Uterus (tissue), 2 donors: ENCODE data around the gene KRCC1.
"Not testable (repeated sequence)": the region's sequence is repeated elsewhere in the genome, so short reads cannot be mapped to it uniquely, and the experiment has no call there.

ENCODE experiments used
- POLR2A ChIP-seq, 2 donors: fragments of 450-650 bp; IDR thresholded peaks; one replicate each; pipeline ENCODE4 v1.6.1; 2016; ENCODE audit warnings: antibody characterized with exemption in 2 of 2, mild to moderate bottlenecking in 1 of 2, moderate library complexity in 1 of 2
- TF ChIP-seq, protein P1 (sequence below), 4 experiments: fragments of 200-600 bp in 2 of 4; fragments of 450-650 bp in 2 of 4; sonication (generic) in 2 of 4; IDR thresholded peaks; one replicate each; pipeline ENCODE4 v1.5.1; 2016 to 2019; ENCODE audit warnings: antibody characterized with exemption in 4 of 4, mild to moderate bottlenecking in 2 of 4, moderate library complexity in 1 of 4

DNA sequence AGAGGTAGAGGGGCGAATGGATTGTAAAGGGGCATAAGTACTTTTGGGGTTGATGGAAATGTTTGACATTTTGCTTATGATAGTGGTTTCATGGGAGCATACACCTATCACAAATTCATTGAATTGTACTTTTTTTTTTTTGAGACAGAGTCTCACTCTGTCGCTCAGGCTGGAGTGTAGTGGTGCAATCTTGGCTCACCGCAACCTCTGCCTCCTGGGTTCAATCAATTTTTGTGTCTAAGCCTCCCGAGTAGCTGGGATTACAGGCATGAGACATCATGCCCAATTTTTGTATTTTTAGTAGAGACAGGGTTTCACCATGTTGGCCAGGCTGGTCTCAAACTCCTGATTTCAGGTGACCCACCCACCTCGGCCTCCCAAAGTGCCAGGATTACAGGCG lies 10.0 kb downstream of the KRCC1 start:
- TF ChIP-seq, protein P1, sequence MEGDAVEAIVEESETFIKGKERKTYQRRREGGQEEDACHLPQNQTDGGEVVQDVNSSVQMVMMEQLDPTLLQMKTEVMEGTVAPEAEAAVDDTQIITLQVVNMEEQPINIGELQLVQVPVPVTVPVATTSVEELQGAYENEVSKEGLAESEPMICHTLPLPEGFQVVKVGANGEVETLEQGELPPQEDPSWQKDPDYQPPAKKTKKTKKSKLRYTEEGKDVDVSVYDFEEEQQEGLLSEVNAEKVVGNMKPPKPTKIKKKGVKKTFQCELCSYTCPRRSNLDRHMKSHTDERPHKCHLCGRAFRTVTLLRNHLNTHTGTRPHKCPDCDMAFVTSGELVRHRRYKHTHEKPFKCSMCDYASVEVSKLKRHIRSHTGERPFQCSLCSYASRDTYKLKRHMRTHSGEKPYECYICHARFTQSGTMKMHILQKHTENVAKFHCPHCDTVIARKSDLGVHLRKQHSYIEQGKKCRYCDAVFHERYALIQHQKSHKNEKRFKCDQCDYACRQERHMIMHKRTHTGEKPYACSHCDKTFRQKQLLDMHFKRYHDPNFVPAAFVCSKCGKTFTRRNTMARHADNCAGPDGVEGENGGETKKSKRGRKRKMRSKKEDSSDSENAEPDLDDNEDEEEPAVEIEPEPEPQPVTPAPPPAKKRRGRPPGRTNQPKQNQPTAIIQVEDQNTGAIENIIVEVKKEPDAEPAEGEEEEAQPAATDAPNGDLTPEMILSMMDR (IDR thresholded peaks at IDR 0.05) = not testable (repeated sequence)
- TF ChIP-seq POLR2A (IDR thresholded peaks at IDR 0.05) = not testable (repeated sequence)
